A549 (cell line): ENCODE results near the gene CACNA1F.

Experiments used
- EP300 ChIP-seq, 2 experiments: fragments of >200 bp; sonication (Bioruptor Twin); formaldehyde crosslinking; IDR thresholded peaks; 2 replicates in 1 of 2; 3 replicates in 1 of 2; pipeline ENCODE4 v1.6.1; 2016 to 2017
- POLR2AphosphoS2 ChIP-seq: conservative IDR thresholded peaks from 2 replicates; pipeline ENCODE4 v1.6.1; 2012; ENCODE audit warnings: low read length, improper control_type of control experiment, inconsistent platforms
- SMC3 ChIP-seq: fragments of >200 bp; sonication (Bioruptor Twin); formaldehyde crosslinking; IDR thresholded peaks from 3 replicates; pipeline ENCODE4 v1.6.1; 2018; ENCODE audit warnings: inconsistent platforms
- TF ChIP-seq, protein P1 (sequence below): fragments of >200 bp; sonication (Bioruptor Twin); formaldehyde crosslinking; IDR thresholded peaks from 3 replicates; pipeline ENCODE4 v1.5.1; 2016

DNA sequence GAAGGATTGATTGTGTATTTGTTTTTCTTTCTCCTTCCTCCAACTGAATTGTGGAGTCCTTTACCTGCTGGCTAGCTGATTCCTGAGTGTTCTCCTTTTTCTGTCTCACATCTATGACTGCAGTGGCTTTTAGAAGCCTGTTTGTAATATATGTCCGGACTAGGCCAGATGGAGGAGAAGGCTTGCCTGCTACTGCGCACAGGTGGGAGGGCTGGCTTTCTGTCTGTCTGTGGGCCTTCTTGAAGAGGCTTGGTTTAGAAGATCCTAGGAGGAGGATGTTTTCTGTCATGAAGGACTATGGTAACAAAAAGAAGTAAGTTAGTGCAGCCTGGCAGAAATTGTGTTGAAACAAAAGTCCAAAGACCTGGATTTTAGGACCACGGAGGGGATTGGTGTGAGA lies 44.9 kb upstream of the CACNA1F start:
- TF ChIP-seq SMC3 (no peak), EP300 (IDR thresholded peaks at IDR 0.05) (no peak), POLR2AphosphoS2 (no peak)
- TF ChIP-seq, protein P1, sequence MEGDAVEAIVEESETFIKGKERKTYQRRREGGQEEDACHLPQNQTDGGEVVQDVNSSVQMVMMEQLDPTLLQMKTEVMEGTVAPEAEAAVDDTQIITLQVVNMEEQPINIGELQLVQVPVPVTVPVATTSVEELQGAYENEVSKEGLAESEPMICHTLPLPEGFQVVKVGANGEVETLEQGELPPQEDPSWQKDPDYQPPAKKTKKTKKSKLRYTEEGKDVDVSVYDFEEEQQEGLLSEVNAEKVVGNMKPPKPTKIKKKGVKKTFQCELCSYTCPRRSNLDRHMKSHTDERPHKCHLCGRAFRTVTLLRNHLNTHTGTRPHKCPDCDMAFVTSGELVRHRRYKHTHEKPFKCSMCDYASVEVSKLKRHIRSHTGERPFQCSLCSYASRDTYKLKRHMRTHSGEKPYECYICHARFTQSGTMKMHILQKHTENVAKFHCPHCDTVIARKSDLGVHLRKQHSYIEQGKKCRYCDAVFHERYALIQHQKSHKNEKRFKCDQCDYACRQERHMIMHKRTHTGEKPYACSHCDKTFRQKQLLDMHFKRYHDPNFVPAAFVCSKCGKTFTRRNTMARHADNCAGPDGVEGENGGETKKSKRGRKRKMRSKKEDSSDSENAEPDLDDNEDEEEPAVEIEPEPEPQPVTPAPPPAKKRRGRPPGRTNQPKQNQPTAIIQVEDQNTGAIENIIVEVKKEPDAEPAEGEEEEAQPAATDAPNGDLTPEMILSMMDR, result no peak
